LNCAP (cell line): ENCODE measurements around the gene PTPRT.

ENCODE experiments used
- CTCF ChIP-seq: fragments of 450-650 bp; IDR thresholded peaks from 2 replicates; pipeline ENCODE4 v1.5.1; 2017; ENCODE audit warnings: mild to moderate bottlenecking

PTPRT gene

GRCh38 chr20:42097741-42098140 is 1092.0 kb downstream of the PTPRT start:
- TF ChIP-seq CTCF, result no peak

DNA sequence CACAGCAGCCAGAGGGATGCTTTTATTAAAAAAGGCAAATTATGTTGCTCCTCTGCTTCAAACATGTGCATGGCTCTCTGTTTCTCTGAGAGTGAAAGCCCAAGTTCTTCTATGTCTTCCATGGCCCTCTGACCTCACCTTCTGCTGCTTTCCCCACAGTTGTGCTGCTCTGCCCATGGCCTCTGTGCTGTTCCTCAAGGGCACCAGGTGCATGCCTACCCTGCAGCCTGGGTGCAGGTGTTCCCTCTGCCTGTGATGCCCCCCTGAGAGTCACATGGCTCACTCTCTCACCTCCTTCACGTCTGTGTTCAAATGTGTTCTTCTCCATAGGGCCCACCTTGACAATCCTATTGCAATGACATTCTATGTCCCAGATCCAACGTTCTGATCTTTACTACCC is 1094.5 kb downstream of the PTPRT start:
- no peak for TF ChIP-seq CTCF

DNA sequence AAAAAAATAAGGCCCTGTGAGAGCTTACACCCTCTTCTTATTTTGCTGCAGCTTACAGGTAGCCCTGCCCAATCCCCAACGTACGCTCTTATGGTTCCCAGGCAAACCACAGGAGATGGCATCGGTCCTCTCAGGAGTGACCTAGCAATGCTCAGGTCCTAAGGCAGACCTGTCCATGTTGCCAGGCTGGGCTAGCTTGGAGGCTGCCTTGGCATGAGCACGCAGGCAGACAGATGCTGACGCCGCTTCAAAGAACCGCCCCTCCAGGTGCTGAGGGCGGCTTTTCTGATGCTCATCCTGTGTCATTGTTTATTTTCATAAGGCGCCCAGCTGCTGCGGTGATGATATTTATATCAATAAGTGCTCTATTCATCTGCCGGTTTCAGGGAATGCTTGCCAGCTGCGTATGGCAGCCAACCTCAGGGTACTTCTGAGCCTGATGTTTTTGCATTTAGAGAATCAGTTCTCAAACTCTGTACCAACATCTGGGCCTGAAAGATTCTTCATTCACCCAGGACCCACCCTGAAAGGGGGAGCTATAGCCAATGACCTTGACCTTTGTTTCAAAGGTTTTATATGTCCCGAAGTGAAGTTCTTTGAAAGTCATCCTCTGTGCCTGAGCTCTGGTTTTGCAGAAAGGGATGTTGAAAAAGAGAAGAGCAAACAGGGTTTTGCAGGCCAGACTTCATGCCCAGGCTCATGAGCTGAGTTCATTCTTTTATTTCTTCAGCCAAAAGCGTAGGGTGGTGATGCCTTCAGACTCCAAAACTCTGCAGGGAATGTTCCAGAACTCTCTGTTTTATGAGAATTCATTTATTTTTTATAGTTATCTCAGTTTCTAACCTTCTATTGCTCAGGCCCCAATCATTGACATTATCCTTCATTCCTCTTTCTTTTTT is 1095.9 kb downstream of the PTPRT start:
- no peak for TF ChIP-seq CTCF

- TF ChIP-seq CTCF, result no peak
These were observed 1096.7 kb downstream of the PTPRT start for GRCh38 chr20:42093041-42093440.

DNA sequence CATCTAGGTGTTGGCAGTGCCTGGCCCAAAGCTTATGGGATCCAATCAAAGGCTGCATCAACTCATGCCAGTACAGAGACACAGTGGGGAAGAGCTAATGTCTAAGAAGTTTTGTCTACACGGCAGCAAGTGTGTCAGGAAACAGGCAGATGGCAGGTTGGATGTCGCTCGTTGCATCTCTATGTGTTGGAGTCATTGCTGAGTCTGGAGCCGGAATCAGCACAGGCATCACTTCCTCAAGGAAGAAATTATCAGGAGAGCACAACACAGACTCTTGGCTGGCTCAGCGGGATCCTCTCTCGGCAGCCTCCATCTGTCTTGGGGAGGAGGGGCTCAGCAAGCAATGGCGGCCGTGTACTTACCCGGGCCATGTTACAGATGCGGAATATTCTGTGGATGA is 1104.3 kb downstream of the PTPRT start:
- no peak for TF ChIP-seq CTCF

GRCh38 chr20:42083280-42083679 is 1106.4 kb downstream of the PTPRT start:
- TF ChIP-seq CTCF, result no peak

- TF ChIP-seq CTCF, result no peak
These were observed 1107.1 kb downstream of the PTPRT start for GRCh38 chr20:42082611-42083010.
